Adrenal gland (tissue), 5 donors: Measurements from ENCODE around the gene CDRT15.

Experiments used
- CTCF ChIP-seq, 6 experiments: fragments of 450-650 bp in 4 of 6; fragments of 200-600 bp in 2 of 6; sonication (generic) in 1 of 6; IDR thresholded peaks; 1 replicate in 5 of 6; 2 replicates in 1 of 6; pipeline versions ENCODE4 v1.5.1 to v1.8.0; 2016 to 2021; ENCODE audit warnings: antibody characterized with exemption in 6 of 6, mild to moderate bottlenecking in 2 of 6, moderate library complexity in 1 of 6
- POLR2A ChIP-seq, 2 donors: fragments of 450-650 bp; IDR thresholded peaks; one replicate each; pipeline ENCODE4 v1.6.1; 2017; ENCODE audit warnings: antibody characterized with exemption in 2 of 2, mild to moderate bottlenecking in 2 of 2, moderate library complexity in 1 of 2
- donor health status: DM: no; HTN: no; CAD: no.

DNA sequence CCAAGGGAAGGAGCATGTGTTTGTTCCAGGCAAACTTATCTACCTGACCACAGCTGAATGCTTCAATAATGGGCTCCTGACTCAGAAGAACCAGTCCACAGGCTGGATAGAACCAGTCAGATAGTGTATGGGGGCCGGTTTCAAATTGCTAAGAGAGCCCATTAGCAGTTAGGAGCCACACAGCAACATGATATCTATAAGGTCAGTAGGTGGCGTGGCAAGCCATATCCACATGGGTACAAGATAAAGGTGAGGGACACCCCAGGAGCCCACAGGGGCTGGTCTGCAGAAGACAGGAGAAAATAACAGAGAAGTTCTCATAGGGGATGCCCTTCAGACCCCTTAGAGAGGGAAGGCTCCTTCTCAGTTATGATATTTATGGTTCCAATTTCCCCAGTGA is 31.6 kb upstream of the CDRT15 start:
- TF ChIP-seq POLR2A (IDR thresholded peaks at IDR 0.05) (no peak), CTCF (IDR thresholded peaks at IDR 0.05) (no peak)
